ENCODE measurements around the gene SFXN5.

SFXN5 gene

GRCh38 chr2:73020657-73021370, 50.7 kb downstream of the SFXN5 start:
- peak; percentile 92 for DNase-seq (ENCODE audit: low read depth, low spot score)

- no peak for DNase-seq (ENCODE audit: low read depth, low spot score)
Observed at GRCh38 chr2:73020306-73020656, 51.2 kb downstream of the SFXN5 start.

GRCh38 chr2:73018188-73018825, 53.2 kb downstream of the SFXN5 start:
- no peak for DNase-seq (ENCODE audit: low read depth, low spot score)

GRCh38 chr2:73013936-73014335, 57.6 kb downstream of the SFXN5 start:
- DNase-seq (ENCODE audit: low read depth, low spot score): no peak

- DNase-seq (ENCODE audit: low read depth, low spot score): no peak
Observed at GRCh38 chr2:73009177-73009839, 62.2 kb downstream of the SFXN5 start.

- DNase-seq (ENCODE audit: low read depth, low spot score): no peak
Observed at GRCh38 chr2:73008766-73009135, 62.8 kb downstream of the SFXN5 start.

GRCh38 chr2:73007991-73008765, 63.3 kb downstream of the SFXN5 start:
- no peak for DNase-seq (ENCODE audit: low read depth, low spot score)

GRCh38 chr2:73006969-73007710, 64.4 kb downstream of the SFXN5 start:
- no peak for DNase-seq (ENCODE audit: low read depth, low spot score)

- DNase-seq (ENCODE audit: low read depth, low spot score): no peak
Observed at GRCh38 chr2:73004889-73005596, 66.5 kb downstream of the SFXN5 start.

- DNase-seq (ENCODE audit: low read depth, low spot score): no peak
Observed at GRCh38 chr2:73004466-73004865, 67.0 kb downstream of the SFXN5 start.

GRCh38 chr2:73003027-73003426, 68.5 kb downstream of the SFXN5 start:
- no peak for DNase-seq (ENCODE audit: low read depth, low spot score)

- no peak for DNase-seq (ENCODE audit: low read depth, low spot score)
Observed at GRCh38 chr2:73000808-73001570, 70.5 kb downstream of the SFXN5 start.

GRCh38 chr2:72999729-73000725, 71.5 kb downstream of the SFXN5 start:
- DNase-seq (ENCODE audit: low read depth, low spot score): no peak

GRCh38 chr2:72998724-72999123, 72.8 kb downstream of the SFXN5 start:
- DNase-seq (ENCODE audit: low read depth, low spot score): no peak

- no peak for DNase-seq (ENCODE audit: low read depth, low spot score)
Observed at GRCh38 chr2:72998234-72998651, 73.3 kb downstream of the SFXN5 start.

GRCh38 chr2:72996117-72996502, 75.4 kb downstream of the SFXN5 start:
- no peak for DNase-seq (ENCODE audit: low read depth, low spot score)

GRCh38 chr2:72995430-72996116, 75.9 kb downstream of the SFXN5 start:
- DNase-seq (ENCODE audit: low read depth, low spot score): no peak

GRCh38 chr2:72994991-72995380, 76.5 kb downstream of the SFXN5 start:
- no peak for DNase-seq (ENCODE audit: low read depth, low spot score)

Data from smooth muscle cell of the brain vasculature (primary cell).